ENCODE measurements around the gene APLF.
"Not testable (repeated sequence)": the region's sequence is repeated elsewhere in the genome, so short reads cannot be mapped to it uniquely, and the experiment has no call there.

Gene APLF

DNA sequence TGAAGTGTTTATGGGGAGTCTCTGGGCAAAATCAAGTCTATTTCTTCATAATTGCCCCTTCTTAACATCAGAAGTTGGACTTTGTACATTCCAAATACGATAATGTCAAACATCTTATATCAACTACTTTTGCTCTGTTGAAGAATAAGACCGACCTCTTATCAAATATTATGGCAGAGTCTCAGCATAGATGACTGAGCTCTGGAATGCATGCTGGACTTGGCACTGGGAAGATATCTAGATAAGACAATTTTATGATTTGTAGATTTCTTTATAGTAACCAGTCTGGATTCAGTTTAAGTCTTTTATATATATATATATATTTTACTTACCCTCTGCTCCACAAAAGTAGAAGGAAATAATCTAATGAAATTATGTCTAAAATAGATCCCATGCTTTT lies 8.2 kb downstream of the APLF start:
- no peak for DNase-seq (ENCODE audit: low read depth in 2 of 2)

DNA sequence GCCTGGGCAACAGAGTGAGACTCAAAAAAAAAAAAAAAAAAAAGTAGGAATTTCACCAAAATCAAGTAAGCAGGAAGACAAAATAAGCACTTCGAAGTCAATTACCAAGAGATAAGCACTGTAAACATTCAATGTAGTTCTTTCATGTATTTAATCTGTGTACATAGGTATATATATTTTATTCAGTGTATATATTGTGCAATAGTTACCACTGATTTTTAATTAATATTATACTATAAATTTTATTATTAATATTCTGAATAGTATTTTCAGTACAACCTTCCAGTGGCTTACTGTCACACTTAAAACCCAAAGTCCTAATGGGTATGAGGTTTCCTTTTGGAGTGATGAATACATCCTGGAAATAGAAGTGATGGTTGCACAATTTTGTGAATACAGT lies 9.1 kb downstream of the APLF start:
- DNase-seq (ENCODE audit: low read depth in 2 of 2): no peak

DNA sequence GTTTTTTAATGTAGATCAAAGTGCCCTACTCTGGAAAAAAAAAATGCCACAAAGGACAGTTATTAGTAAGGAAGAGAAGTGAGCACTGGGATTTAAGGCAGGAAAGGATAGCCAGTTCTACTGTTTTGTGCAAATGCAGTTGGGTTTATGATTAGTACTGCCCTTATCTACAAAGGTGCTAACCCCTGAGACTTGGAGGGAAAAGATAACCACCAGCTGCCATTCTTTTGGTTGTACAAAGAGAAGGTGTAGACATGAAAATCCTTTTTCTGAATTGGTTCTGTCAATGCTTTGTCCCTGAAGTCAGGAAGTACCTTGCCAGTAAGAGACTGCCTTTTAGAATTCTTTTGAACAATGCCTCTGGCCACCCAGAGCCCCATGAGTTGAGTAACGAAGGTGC lies 11.3 kb downstream of the APLF start:
- no peak for DNase-seq (ENCODE audit: low read depth in 2 of 2)

DNA sequence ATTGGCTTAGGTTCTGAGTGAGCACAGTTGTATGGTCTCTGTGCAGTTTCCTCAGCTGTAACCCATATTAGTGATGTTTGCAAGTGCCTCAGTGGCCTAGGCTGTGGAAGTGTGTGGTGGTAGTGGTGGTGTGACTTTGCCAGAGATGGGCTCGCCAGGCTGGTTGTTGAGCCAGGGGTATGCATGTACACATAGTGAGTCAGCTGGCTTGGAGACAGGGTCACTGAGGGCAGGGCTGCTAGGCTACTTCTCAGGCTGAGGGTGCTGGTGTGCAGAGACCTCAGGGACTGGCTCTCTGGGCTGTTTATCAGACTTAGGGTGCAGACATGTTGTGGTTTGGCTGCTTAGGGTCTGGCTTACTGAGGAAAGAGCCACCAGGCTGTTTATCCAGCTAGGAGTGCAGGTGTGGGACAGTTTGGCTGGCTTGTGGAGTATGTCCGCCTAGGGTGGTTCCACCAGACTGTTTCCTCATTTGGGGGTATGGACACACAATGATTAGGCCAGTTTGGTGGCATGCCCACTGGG lies 15.0 kb downstream of the APLF start:
- DNase-seq (ENCODE audit: low read depth in 2 of 2): no peak

DNA sequence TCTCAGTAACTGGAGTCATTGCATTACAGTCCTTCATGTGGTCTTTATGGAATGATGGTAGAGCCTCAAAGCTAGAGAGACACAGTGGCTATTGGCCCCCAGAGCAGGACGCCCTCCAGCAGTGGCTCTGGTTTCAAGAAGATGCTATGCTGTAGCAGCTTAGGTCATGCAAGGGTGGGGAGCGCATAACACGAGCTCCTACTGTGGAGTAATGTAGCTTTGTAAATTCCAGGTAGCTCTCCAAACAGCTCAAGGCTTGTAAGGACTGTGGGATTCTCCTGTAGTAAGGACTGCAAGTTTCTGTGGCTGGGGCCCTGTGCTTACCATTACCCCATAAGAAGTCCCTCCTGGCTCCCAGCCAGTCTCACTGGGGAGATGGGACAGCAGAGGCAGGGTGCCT lies 15.6 kb downstream of the APLF start:
- DNase-seq (ENCODE audit: low read depth in 2 of 2): no peak

DNA sequence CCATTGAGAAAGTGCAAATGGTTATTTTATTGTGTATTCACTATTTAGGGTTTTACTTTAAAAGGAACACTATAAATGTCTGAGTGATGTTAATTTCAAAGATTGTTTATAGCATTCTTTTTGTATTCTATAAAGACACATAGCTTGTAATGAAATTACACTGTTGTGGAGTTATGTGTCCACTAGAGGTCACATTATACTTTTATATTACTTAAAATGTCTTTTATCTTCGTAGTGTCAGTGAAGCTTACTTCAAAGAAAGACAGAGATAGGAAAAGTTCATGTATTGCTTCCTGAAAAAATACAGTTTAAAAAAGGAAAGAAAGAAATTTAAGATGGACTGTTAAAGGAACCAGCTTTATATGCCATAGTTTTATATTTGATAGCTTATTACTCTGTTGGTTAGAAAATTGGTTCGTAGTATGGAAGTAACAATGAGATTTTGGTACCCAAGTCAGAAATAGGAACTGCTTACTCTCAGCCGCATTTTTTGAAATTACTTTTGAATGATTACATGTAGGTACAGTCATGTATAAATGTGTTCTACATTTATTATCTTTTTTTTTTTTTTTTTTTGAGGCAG lies 20.5 kb downstream of the APLF start:
- no peak for DNase-seq (ENCODE audit: low read depth in 2 of 2)

DNA sequence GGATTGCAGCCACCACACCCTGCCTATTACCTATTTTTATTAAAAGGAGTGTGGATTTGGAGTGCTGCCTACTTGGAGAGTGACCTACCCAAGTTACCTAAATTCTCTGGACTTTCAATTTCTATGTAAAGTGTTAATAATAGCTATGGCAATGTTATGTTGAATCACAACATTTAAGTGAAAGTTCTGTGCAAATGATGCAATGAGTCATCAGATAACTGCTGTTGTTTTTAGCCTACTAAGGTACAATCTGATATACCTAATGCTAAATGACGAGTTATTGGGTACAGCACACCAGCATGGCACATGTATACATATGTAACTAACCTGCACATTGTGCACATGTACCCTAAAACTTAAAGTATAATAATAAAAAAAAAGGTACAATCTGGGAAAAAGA lies 21.2 kb downstream of the APLF start:
- DNase-seq (ENCODE audit: low read depth in 2 of 2): not testable (repeated sequence)

DNA sequence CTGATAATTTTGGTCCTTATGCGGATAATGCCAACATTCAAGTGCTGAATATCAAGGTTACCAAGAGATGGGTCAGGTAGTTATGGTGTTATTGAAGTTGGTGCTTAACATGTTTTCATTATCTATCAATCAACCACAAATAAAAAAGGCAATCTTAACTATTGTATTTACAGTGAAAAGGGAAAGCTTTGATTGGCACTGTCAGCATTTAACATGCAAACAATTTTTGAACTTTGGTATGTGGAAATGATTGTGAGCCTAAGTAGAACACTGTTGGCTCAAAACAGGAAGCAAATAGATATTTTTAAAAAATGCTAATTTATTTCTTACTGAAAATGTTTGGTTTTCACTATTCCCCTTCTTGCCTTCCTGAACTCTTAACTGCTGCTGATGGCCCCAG lies 21.9 kb downstream of the APLF start:
- DNase-seq (ENCODE audit: low read depth in 2 of 2): no peak

DNA sequence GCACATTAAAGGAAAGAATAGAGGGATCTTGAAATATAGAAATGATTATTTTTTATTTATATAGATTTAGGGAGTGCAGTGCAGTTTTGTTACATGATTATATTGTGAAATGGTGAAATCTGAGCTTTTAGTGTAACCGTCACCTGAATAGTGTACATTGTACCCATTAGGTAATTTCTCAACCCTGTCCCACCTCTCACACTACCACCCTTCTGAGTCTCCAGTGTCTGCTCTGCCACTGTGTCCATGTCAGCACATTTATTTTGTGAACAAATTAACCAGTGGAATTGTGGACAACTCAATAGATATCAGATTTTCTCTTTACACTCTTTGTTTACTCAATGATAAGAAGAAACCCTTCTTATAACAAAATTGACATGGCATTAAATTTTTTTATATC lies 24.2 kb downstream of the APLF start:
- DNase-seq (ENCODE audit: low read depth in 2 of 2): no peak

DNA sequence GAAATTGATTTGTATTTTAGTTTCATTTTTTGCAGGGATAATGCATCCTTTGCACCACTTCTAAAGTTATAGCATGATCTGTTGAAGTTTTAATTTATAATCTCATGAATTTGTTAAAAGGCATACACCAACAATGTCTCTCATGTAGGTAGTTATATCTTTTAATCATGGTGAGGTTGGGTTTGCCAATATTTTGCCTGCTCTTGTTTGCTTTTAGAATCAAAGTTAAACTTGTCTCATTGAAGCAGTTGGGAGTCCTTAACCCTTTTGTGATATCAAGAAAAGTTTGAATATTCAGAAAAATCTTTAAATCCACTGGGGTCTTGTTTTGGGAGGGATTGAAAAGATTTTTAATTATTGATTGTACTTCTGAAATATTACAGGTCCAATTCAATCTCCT lies 31.7 kb downstream of the APLF start:
- DNase-seq (ENCODE audit: low read depth in 2 of 2): no peak

DNA sequence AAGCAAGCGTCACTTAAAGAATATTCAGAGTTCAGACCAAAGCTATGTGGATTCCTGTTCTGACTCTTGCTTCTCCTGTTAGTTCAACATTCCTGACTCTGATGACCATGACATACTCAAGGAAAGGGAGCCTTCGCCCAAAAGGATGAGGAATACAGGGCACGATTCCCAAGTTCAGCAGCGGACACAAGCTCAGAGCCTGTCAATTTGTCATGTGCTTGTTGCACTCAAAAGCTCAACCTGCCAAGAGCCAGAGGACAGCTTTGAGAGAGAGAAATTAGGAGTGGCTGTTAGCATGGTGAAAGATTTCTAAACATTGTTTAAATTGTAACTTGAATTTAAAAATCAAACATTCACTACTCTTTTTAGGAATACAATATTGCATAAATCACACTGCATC lies 33.3 kb downstream of the APLF start:
- no peak for DNase-seq (ENCODE audit: low read depth in 2 of 2)

DNA sequence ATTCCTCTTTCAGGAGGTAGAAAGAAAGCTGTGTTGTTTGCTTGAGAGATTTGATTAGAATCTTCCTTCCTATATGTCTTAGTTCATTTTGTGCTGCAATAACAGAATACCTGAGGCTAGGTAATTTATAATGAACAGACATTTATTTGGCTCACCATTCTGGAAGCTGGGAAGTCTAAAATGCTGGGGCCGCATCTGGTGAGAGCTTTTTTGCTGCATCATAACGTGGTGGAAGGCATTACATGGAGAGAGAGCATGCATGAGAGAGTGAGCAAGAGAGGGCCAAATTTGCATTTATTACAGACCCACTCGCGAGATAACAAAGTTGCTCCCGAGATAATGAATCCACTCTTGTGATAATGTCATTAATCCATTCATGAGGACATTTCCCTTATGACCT lies 34.4 kb downstream of the APLF start:
- DNase-seq (ENCODE audit: low read depth in 2 of 2): no peak

DNA sequence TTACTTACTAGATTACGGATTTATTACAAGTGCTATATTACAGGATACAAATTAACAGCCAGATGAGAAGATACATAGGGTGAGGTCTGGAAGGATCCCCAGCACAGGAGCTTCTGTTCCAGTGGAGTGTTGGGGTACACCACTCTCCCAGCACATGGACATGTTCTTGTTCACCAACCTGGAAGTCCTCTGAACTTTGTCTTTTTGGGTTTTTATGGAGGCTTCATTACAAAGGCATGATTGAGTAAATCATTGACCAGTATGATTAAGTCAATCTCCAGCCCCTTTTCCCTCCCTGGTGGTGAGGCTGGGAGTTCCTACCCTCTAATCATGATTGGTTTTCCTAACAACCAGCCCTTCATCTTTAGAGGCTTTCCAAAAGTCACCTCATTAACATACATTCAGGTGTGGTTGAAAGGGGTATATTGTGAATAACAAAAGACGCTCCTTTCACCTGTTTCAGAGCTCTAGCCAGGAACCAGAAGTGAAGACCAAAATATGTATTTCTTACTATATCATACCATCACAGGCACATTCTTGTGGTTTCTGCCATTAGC lies 38.3 kb downstream of the APLF start:
- DNase-seq (ENCODE audit: low read depth in 2 of 2): no peak

DNA sequence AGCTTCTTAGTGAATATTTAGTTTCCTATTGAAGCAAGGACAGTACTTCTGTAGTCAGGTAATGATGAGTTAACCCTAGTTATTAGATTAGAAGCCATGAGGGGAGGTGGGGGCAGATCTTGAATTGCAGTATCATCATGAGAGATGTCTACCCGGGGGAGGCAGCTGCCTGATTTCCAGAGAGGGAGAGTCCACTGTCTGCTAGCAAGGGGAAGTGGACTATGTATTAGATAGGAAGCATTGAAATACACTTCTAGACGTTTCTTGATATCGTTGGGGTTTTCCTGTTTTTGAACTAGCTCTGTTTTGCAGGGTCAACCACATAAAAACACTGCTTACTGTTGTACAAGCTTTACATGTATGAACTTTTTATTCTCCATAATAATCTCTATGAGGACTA lies 38.8 kb downstream of the APLF start:
- DNase-seq (ENCODE audit: low read depth in 2 of 2): no peak

DNA sequence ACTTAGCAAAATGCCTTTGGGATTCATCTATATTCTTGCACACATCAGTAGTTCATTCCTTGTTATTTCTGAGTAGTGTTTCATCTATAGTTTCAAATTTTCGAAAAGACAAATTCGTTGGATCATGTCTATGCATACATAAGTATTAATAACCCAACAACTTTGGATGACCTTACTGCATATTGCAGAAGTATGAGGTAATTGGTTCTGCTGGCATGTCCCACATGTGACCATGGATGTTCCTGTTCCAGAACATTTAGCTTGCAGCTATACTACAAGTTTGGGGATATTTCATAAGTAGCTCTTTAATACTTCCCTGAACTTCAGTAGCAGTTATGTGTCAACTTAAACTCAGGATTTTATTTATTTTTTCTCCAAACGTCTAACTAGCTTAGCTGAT lies 44.9 kb downstream of the APLF start:
- no peak for DNase-seq (ENCODE audit: low read depth in 2 of 2)

DNA sequence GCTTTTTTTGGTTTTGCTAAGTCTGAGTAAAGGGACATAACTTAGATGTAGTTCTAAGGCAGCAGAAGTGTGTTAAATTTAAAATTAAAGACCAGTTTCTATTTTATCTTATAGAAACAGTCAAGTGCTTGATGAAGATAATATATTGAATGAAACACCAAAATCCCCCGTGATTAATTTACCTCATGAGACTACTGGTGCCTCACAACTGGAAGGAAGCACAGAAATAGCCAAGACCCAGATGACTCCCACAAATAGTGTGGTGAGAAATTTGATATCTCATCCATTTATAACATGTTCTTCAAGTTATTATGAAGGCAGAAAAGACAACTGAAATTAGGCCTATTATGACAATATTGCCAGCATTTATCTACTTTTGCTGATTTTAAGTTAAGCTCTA lies 45.6 kb downstream of the APLF start:
- no peak for DNase-seq (ENCODE audit: low read depth in 2 of 2)

DNA sequence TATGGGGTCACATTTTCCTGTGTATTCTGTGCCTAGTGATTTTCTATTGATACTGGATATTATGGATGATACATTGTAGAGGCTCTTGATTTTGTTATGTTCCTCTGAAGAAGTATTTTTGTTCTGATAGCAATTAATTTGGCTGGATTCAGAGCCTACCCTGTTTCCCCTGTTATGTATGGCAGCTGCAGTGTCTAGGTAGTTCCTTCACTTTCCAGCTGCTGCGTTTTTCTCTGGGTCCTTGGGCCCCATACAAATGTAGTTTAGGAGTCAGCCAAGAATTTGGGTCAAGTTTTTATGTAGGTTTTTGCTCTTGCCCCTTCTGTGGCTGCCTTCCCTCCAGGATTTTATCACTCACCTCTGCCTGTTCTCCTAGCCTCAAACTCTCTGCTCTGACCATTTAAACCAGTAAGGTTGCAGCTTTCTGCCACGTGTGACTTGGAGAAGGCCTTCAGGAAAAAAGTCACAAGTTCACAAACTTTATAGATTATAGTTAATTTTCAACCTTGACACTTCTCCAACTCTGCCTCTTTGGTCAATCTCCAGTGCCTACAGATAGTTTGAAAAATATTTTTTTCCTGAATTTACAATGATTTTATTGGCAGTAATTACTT lies 47.0 kb downstream of the APLF start:
- no peak for DNase-seq (ENCODE audit: low read depth in 2 of 2)

DNA sequence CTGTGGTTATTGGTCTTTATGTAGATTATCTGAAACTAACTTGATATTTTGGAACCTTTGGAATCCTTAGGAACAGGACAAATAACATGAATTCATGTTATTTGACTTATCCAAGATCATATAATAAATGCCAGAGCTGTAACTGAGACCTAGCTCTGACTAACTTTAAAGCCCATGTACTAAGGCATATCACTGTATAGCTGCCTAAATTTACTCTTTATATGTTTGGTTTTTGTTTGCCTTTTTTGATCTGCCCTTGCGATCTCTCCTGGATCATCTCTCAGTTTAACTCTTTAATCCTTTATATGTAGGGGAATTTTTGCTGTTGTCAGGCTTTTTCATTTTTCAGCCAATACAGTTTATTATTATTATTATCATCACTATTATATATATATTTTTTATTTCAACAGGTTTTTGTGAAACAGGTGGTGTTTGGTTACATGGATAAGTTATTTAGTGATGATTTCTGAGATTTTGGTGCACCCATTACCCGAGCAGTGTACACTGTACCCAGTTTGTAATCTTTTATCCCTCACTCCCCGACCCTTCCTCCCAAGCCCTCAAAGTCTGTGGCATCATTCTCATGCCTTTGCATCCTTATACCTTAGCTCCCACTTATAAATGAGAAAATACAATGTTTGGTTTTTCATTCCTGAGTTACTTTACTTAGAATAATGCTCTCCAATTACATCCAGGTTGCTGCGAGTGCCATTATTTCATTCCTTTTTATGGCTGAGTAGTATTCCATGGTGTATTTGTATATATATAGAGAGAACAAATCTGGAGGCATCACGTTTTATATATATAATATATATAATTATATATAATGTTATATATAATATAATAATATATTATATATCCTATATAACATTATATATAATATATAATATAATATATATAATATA lies 48.9 kb downstream of the APLF start:
- no peak for DNase-seq (ENCODE audit: low read depth in 2 of 2)

DNA sequence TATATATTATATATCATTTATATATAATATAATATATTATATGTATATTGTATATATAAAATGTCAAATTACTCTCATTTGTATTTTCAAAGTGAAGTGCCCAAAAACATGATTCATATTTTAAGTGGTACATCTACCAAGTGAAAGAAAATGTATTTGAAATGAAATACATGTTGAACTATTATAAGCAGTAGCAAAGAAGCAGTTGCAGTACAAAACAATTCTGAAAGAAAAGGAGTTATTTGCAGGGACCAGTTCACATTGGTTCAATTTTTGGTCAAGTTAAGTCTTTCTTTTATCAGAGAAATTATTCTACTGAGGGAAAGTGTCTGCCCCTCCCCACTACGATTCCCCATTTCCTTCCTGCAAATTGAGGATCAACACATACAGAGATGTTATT lies 51.9 kb downstream of the APLF start:
- DNase-seq (ENCODE audit: low read depth in 2 of 2): no peak

DNA sequence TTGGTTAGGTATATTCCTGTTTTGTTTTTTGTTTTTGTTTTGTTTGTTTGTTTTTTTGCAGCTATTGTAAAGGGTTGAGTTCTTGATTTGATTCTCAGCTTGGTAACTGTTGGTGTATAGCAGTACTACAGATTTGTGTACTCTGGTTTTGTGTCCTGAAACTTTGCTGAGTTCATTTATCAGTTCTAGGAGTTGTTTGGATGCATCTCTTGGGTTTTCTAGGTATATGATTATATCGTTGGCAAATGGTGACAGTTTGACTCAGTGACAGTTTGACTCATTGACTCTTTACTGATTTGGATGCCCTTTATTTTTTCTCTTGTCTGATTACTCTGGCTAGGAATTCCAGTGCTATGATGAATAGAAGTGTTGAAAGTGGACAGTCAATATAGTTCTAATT lies 53.7 kb downstream of the APLF start:
- DNase-seq (ENCODE audit: low read depth in 2 of 2): no peak

DNA sequence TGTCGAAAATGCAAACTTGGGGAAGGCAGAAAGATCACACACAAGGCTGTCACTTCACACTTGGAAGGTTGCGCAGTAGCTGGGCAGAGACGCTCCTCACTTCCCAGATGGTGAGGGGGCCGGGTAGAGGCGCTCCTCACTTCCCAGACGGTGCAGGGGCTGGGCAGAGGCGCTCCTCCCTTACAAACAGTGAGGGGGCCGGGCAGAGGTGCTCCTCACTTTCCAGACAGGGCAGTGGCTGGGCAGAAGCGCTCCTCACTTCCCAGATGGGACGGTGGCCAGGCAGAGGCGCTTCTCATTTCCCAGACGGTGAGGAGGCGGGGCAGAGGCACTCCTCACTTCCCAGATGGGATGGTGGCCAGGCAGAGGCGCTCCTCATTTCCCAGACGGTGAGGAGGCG lies 59.6 kb downstream of the APLF start:
- not testable (repeated sequence) for DNase-seq (ENCODE audit: low read depth in 2 of 2)

DNA sequence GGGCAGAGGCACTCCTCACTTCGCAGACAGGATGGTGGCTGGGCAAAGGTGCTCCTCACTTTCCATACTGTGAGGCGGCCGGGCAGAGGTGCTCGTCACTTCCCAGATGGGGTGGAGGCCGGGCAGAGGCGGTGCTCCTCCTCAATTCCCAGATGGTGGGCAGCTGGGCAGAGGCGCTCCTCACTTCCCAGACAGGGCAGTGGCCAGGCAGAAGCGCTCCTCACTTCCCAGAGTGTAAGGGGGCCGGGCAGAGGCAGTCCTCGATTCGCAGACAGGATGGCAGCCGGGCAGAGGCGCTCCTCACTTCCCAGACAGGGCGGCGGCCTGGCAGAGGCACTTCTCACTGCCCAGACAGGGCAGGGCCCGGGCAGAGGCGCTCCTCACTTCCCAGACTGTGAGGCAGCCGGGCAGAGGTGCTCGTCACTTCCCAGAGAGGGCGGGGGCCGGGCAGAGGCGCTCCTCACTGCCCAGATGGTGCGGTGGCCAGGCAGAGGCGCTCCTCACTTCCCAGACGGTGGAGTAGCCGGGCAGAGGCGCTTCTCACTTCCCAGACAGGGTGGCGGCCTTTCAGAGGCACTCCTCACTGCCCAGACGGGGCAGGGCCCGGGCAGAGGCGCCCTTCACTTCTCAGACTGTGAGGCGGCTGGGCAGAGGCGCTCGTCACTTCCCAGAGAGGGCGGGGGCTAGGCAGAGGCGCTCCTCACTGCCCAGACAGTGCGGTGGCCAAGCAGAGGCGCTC lies 60.1 kb downstream of the APLF start:
- not testable (repeated sequence) for DNase-seq (ENCODE audit: low read depth in 2 of 2)
